Bronchial epithelial cell (primary cell): Measurements from ENCODE around the gene C5orf22. TPM values are rescaled to one million over a fixed set of nuclear protein-coding genes. Genes with fewer than 3 reads are reported as not detected.

ENCODE experiments used
- DNase-seq: peaks from one replicate; pipeline ENCODE4 v3.0.0-alpha.2; 2010; ENCODE audit warnings: low read depth
- FAIRE-seq: peaks from 2 replicates; lab custom pipeline; 2011; peaks lifted over from hg19 to GRCh38; lab: Jason Lieb, UNC
- H3K27me3 ChIP-seq: 2 replicates; pipeline ENCODE4 v1.5.1; 2011; ENCODE audit warnings: low read length; ENCODE audit not compliant: control insufficient read depth, insufficient read depth
- H3K36me3 ChIP-seq: 2 replicates; pipeline ENCODE4 v1.5.1; 2011; ENCODE audit warnings: low read length; ENCODE audit not compliant: control insufficient read depth, insufficient read depth
- H3K4me3 ChIP-seq: 2 replicates; pipeline ENCODE4 v1.5.1; 2011; ENCODE audit warnings: mild to moderate bottlenecking, low read depth, low read length, control low read depth
- CTCF ChIP-seq: IDR thresholded peaks from 2 replicates; pipeline ENCODE4 v1.5.1; 2011; ENCODE audit warnings: mild to moderate bottlenecking, moderate library complexity, low read length, control low read depth, inconsistent platforms; ENCODE audit not compliant: insufficient read depth, severe bottlenecking
- total RNA-seq: library from RNA; depleted of rRNA; stranded (reverse); fragments of >200 nt; gene quantifications from 2 replicates; pipeline ENCODE4 v1.2.1, GENCODE V29; 2014

The C5orf22 gene
- total RNA-seq, 1 donor from 2014 or later = 15.5 TPM

- Histone ChIP-seq H3K36me3 (peaks cover 17% of the 10 kb centered on the region), H3K4me3 (no peak overlapping the region), H3K27me3 (no peaks in the 10 kb centered on the region)
- FAIRE-seq (no peak), DNase-seq (no peak)
- no peak for TF ChIP-seq CTCF
Measured at GRCh38 chr5:31511305-31511704, 20.8 kb upstream of the C5orf22 start.

- no peak for FAIRE-seq
- no peak for DNase-seq
- no peak overlapping the region for H3K4me3 ChIP-seq
- H3K27me3 ChIP-seq = no peaks in the 10 kb centered on the region
- TF ChIP-seq CTCF = no peak
- peaks cover 10% of the 10 kb centered on the region for H3K36me3 ChIP-seq
Measured at GRCh38 chr5:31516802-31517201, 15.3 kb upstream of the C5orf22 start.

DNA sequence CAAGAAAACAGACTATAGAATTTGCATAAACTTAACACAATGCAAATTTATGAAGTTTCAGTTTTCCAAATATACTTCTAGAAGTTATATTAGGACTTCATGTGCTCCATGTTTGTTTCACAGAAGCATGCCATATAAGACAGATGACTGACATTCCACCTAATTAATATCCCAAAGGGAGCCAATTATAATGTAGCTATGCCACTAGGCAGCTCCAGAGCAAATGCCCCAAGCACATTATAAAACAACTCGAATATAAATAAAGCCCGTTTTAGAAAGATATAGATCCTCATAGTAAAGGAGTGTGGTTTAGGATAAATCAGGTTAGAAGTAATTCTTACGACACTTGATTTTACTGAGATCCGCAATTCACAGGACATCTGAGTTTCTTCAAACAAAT, 9.1 kb upstream of the C5orf22 start:
- Histone ChIP-seq H3K4me3 (no peak overlapping the region), H3K27me3 (no peaks in the 10 kb centered on the region), H3K36me3 (peaks cover 17% of the 10 kb centered on the region)
- TF ChIP-seq CTCF = no peak
- FAIRE-seq (no peak), DNase-seq (no peak)

DNA sequence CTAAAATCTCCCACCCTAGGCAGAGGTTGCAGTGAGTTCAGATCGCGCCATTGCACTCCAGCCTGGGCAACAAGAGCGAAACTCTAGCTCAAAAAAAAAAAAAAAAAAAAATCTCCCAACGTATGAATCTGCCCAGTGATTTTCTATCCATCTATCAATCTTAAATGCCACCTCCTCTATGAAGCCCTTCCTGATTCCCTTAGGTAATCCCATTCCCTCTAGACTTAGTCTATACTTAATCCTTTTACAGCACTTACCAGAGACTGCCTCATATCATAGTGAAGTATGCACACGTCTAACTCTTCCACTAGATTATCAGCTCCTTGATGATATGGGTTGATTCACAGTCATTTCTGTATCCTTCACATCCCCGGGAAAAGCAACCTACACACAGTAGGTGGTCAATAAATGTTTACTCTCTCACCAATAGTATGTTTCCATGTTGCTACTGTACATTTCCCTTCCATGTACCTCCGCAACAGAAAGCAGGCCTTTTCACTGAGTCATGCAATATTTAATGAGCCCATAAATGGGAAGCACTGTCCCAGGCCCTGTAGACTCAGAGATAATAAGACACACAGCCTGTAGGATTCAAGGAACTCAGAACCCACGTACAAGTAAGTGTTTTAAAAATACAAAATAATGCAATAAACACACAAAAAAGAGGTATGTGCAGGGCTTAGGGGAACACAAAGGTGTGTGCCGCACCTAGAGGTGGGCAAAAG, 1.4 kb upstream of the C5orf22 start:
- H3K4me3 ChIP-seq = peak overlapping the region; percentile 75
- DNase-seq (peak; percentile 7), FAIRE-seq (no peak)
- peaks cover 22% of the 10 kb centered on the region for H3K36me3 ChIP-seq
- H3K27me3 ChIP-seq = no peaks in the 10 kb centered on the region
- no peak for TF ChIP-seq CTCF

DNA sequence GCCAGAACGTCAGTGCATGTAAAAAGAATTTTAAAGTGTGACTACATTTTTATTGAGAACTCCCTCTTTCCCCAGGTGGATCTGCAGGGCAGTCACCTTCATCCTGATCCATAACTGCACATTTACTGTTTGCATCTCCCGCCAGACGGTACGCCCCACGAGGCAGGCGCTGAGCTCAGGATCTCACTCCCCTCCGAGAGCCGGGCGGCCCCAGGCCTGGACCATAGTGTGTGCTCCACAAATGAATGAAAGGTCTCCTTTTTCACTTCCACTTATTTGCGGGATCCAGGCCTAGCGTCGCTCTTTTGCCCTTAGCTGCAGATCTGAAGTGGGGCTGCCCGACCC, 586 bp upstream of the C5orf22 start:
- FAIRE-seq = no peak
- Histone ChIP-seq H3K36me3 (peaks cover 18% of the 10 kb centered on the region), H3K4me3 (peak overlapping the region; percentile 75), H3K27me3 (no peaks in the 10 kb centered on the region)
- TF ChIP-seq CTCF = no peak
- peak; percentile 10 for DNase-seq
